T1000 (cell line): ENCODE measurements around the gene FOXN3.

Experiments
- DNase-seq: peaks from one replicate; lab custom pipeline; 2025; ENCODE audit warnings: mixed read lengths; lab: John Stamatoyannopoulos, UW

The FOXN3 gene

GRCh38 chr14:89190765-89191513, 226.1 kb downstream of the FOXN3 start:
- DNase-seq = no peak

GRCh38 chr14:89188492-89188891, 228.5 kb downstream of the FOXN3 start:
- DNase-seq = no peak

GRCh38 chr14:89187501-89187900, 229.5 kb downstream of the FOXN3 start:
- DNase-seq = peak; percentile 23

- DNase-seq = no peak
These were observed 230.1 kb downstream of the FOXN3 start for GRCh38 chr14:89186856-89187376.

- DNase-seq = peak; percentile 64
These were observed 230.8 kb downstream of the FOXN3 start for GRCh38 chr14:89185919-89186855.

GRCh38 chr14:89184952-89185351, 232.1 kb downstream of the FOXN3 start:
- DNase-seq = no peak

- no peak for DNase-seq
These were observed 234.7 kb downstream of the FOXN3 start for GRCh38 chr14:89182326-89182725.

GRCh38 chr14:89180546-89180945, 236.5 kb downstream of the FOXN3 start:
- DNase-seq = no peak

GRCh38 chr14:89179891-89180404, 237.1 kb downstream of the FOXN3 start:
- DNase-seq = no peak

- DNase-seq = no peak
These were observed 238.1 kb downstream of the FOXN3 start for GRCh38 chr14:89178800-89179535.

GRCh38 chr14:89178376-89178775, 238.7 kb downstream of the FOXN3 start:
- no peak for DNase-seq

- DNase-seq = no peak
These were observed 240.9 kb downstream of the FOXN3 start for GRCh38 chr14:89175881-89176799.

GRCh38 chr14:89171628-89172027, 245.4 kb downstream of the FOXN3 start:
- no peak for DNase-seq

- DNase-seq = no peak
These were observed 245.9 kb downstream of the FOXN3 start for GRCh38 chr14:89171168-89171567.

GRCh38 chr14:89167705-89168104, 249.3 kb downstream of the FOXN3 start:
- no peak for DNase-seq

GRCh38 chr14:89166633-89167032, 250.4 kb downstream of the FOXN3 start:
- DNase-seq = no peak

- no peak for DNase-seq
These were observed 251.5 kb downstream of the FOXN3 start for GRCh38 chr14:89165189-89166181.

GRCh38 chr14:89164168-89165073, 252.6 kb downstream of the FOXN3 start:
- no peak for DNase-seq
